GM23338 (cell line): ENCODE data around the gene PRELID2. TPM values are rescaled to one million over a fixed set of nuclear protein-coding genes. Genes with fewer than 3 reads are reported as not detected.
A peak's percentile ranks its signal among the peaks of the same experiment; 100 is the strongest.
"Not testable (repeated sequence)": the region's sequence is repeated elsewhere in the genome, so short reads cannot be mapped to it uniquely, and the experiment has no call there.

Experiments used
- ATAC-seq: fragments of 200-7000 bp; cut with Tn5 transposase; 3 replicates; pipeline ENCODE4 v1.9.1; 2020
- DNase-seq: peaks from one replicate; pipeline ENCODE4 v3.0.0-alpha.2; 2015; ENCODE audit warnings: low spot score
- H2AFZ ChIP-seq: fragments of 200-600 bp; sonication (generic); 2 replicates; pipeline ENCODE4 v1.8.0; 2016; ENCODE audit warnings: antibody characterized with exemption, mild to moderate bottlenecking, moderate library complexity
- H3F3A ChIP-seq: fragments of 200-600 bp; sonication (generic); replicated peaks from 2 replicates; pipeline ENCODE4 v1.8.0; 2017; ENCODE audit warnings: antibody characterized with exemption, mixed run types, low read depth
- H3K27ac ChIP-seq: fragments of 200-600 bp; sonication (generic); 2 replicates; pipeline ENCODE4 v1.6.1; 2016; ENCODE audit warnings: low read depth
- H3K27me3 ChIP-seq: fragments of 200-600 bp; sonication (generic); 2 replicates; pipeline ENCODE4 v1.8.0; 2016; ENCODE audit warnings: mild to moderate bottlenecking, mixed run types, moderate library complexity; ENCODE audit not compliant: insufficient read depth
- H3K36me3 ChIP-seq: fragments of 200-600 bp; sonication (generic); 2 replicates; pipeline ENCODE4 v1.8.0; 2016; ENCODE audit warnings: mild to moderate bottlenecking; ENCODE audit not compliant: insufficient read depth
- H3K4me1 ChIP-seq: fragments of 200-600 bp; sonication (generic); 2 replicates; pipeline ENCODE4 v1.8.0; 2016; ENCODE audit warnings: mild to moderate bottlenecking, moderate library complexity; ENCODE audit not compliant: insufficient read depth
- H3K4me2 ChIP-seq: fragments of 200-600 bp; sonication (generic); 2 replicates; pipeline ENCODE4 v1.7.1; 2017; ENCODE audit warnings: mixed run types
- H3K4me3 ChIP-seq: fragments of 200-600 bp; sonication (generic); 2 replicates; pipeline ENCODE4 v1.6.1; 2016; ENCODE audit warnings: mixed run types
- H3K79me2 ChIP-seq: fragments of 200-600 bp; sonication (generic); replicated peaks from 2 replicates; pipeline ENCODE4 v1.8.0; 2017; ENCODE audit warnings: mild to moderate bottlenecking; ENCODE audit not compliant: insufficient read depth
- H3K9me2 ChIP-seq: fragments of 200-600 bp; sonication (generic); 2 replicates; pipeline ENCODE4 v1.8.0; 2017; ENCODE audit not compliant: insufficient read depth
- H4K20me1 ChIP-seq: fragments of 200-600 bp; sonication (generic); replicated peaks from 2 replicates; pipeline ENCODE4 v1.8.0; 2017; ENCODE audit warnings: mild to moderate bottlenecking; ENCODE audit not compliant: insufficient read depth
- H3K27ac Mint-ChIP-seq: 2 replicates; pipeline ENCODE4 v1.8.0; 2020; ENCODE audit warnings: inconsistent platforms, mild to moderate bottlenecking, moderate library complexity, mixed read lengths
- H3K27me3 Mint-ChIP-seq: 3 replicates; pipeline ENCODE4 v1.8.0; 2022; ENCODE audit warnings: low read depth, mild to moderate bottlenecking, moderate library complexity, mixed read lengths, inconsistent platforms; ENCODE audit not compliant: insufficient read depth, poor library complexity
- H3K36me3 Mint-ChIP-seq: 3 replicates; pipeline ENCODE4 v1.8.0; 2021; ENCODE audit warnings: low read depth, mild to moderate bottlenecking, inconsistent platforms, moderate library complexity, mixed read lengths
- H3K4me1 Mint-ChIP-seq: 3 replicates; pipeline ENCODE4 v1.8.0; 2020; ENCODE audit warnings: mild to moderate bottlenecking, inconsistent platforms, mixed read lengths
- H3K4me3 Mint-ChIP-seq: 3 replicates; pipeline ENCODE4 v1.8.0; 2021; ENCODE audit warnings: moderate library complexity, mild to moderate bottlenecking, inconsistent platforms, mixed read lengths
- H3K9me3 Mint-ChIP-seq: 3 replicates; pipeline ENCODE4 v1.8.0; 2020; ENCODE audit warnings: moderate library complexity, mild to moderate bottlenecking, inconsistent platforms, mixed read lengths
- CREB1 ChIP-seq: fragments of 250-450 bp; sonication (Bioruptor Pico); IDR thresholded peaks from 2 replicates; pipeline ENCODE4 v1.5.0; 2020; ENCODE audit warnings: low read depth, mild to moderate bottlenecking, moderate library complexity
- CTCF ChIP-seq, 2 experiments: fragments of 200-600 bp in 1 of 2; sonication (generic) in 1 of 2; conservative IDR thresholded peaks; 2 replicates each; pipeline versions ENCODE4 v1.5.1 to v1.6.1; 2016 to 2017; ENCODE audit warnings: antibody characterized with exemption in 2 of 2, low read depth in 2 of 2, mild to moderate bottlenecking in 2 of 2, moderate library complexity in 1 of 2
- EZH2 ChIP-seq: fragments of 200-600 bp; sonication (generic); IDR thresholded peaks from one replicate; pipeline ENCODE4 v1.8.0; 2017; ENCODE audit warnings: antibody characterized with exemption, mild to moderate bottlenecking, low read depth; ENCODE audit not compliant: unreplicated experiment
- EZH2phosphoT487 ChIP-seq: fragments of 200-600 bp; sonication (generic); IDR thresholded peaks from one replicate; pipeline ENCODE4 v1.8.1; 2018; ENCODE audit warnings: antibody characterized with exemption; ENCODE audit not compliant: unreplicated experiment
- JUNB ChIP-seq: IDR thresholded peaks from one replicate; pipeline ENCODE4 v1.6.1; 2016; ENCODE audit warnings: antibody characterized with exemption; ENCODE audit not compliant: unreplicated experiment
- NANOG ChIP-seq: IDR thresholded peaks from 2 replicates; pipeline ENCODE4 v1.6.1; 2016; ENCODE audit warnings: antibody characterized with exemption, borderline replicate concordance
- POLR2AphosphoS5 ChIP-seq: IDR thresholded peaks from 2 replicates; pipeline ENCODE4 v1.6.1; 2016; ENCODE audit warnings: antibody characterized with exemption, low read depth
- REST ChIP-seq: IDR thresholded peaks from one replicate; pipeline ENCODE4 v1.6.1; 2018; ENCODE audit warnings: antibody characterized with exemption; ENCODE audit not compliant: unreplicated experiment
- ZNF331 ChIP-seq: fragments of 250-450 bp; sonication (Bioruptor Pico); IDR thresholded peaks from 2 replicates; pipeline ENCODE4 v1.5.0; 2020; ENCODE audit warnings: low read depth, mild to moderate bottlenecking, moderate library complexity
- polyA plus RNA-seq: library from polyadenylated mRNA; unstranded; fragments of >200 nt; fragmentation: Nextera tagmentation; extraction: Ambion mirVana; gene quantifications from 2 replicates; pipeline ENCODE4 v1.2.1, GENCODE V29; 2016
- total RNA-seq: library from RNA; depleted of rRNA; stranded (reverse); fragments of >200 nt; shearing (Covaris generic); gene quantifications from 2 replicates; pipeline ENCODE4 v1.2.3, GENCODE V29; 2014
- TF ChIP-seq, protein P1 (sequence below): IDR thresholded peaks from 2 replicates; pipeline ENCODE4 v1.6.1; 2016; ENCODE audit warnings: antibody characterized with exemption

The PRELID2 gene
- total and polyA plus RNA-seq, 2 experiments from 2014 or later, result 9.3 to 9.8 TPM

DNA sequence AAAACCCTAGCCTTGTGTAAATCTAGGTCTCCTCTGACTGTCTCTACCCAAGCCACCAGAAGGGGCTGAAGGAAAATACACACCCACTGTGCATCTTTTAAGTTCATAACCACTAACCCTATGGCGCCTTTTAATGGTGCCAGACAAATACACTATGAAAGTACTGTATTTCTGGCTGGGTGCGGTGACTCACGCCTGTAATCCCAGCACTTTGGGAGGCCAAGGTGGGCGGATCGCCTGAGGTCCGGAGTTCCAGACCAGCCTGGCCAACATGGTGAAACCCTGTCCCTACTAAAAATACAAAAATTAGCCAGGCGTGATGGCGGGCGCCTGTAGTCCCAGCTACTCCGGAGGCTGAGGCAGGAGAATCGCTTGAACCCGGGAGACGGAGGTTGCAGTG is 1.1 kb upstream of the PRELID2 start:
- peak overlapping the region; percentile 100 for H2AFZ ChIP-seq
- H3K27ac ChIP-seq, H3K9me2 ChIP-seq, H3F3A ChIP-seq, DNase-seq, H3K9me3 Mint-ChIP-seq, ATAC-seq, H3K4me1 Mint-ChIP-seq, H3K36me3 Mint-ChIP-seq, H3K79me2 ChIP-seq, H3K4me1 ChIP-seq, H3K27ac Mint-ChIP-seq, H3K36me3 ChIP-seq, H3K27me3 Mint-ChIP-seq, H4K20me1 ChIP-seq: not testable (repeated sequence)
- peak overlapping the region; percentile 68; the same call in 2 of the 3 replicates for H3K4me3 Mint-ChIP-seq
- H3K4me3 ChIP-seq, result peak overlapping the region; percentile 75
- peak overlapping the region; percentile 97 for H3K4me2 ChIP-seq
- peaks cover 22% of the 10 kb centered on the region for H3K27me3 ChIP-seq

GRCh38 chr5:145835848-145836239 is 702 bp upstream of the PRELID2 start:
- Histone ChIP-seq H3K4me2 (peak overlapping the region; percentile 97), H3F3A (no peaks in the 10 kb centered on the region), H3K36me3 (no peaks in the 10 kb centered on the region), H4K20me1 (no peaks in the 10 kb centered on the region), H3K4me1 (no peaks in the 10 kb centered on the region; the same call in 1 of the 2 replicates), H3K27me3 (peaks cover 22% of the 10 kb centered on the region), H3K9me2 (no peaks in the 10 kb centered on the region), H3K4me3 (peak overlapping the region; percentile 75), H3K79me2 (no peaks in the 10 kb centered on the region), H3K27ac (no peak overlapping the region), H2AFZ (peak overlapping the region; percentile 100)
- Mint-ChIP-seq H3K27me3 (peaks cover 8% of the 10 kb centered on the region), H3K4me3 (peak overlapping the region; percentile 68), H3K4me1 (peaks cover 5% of the 10 kb centered on the region; the same call in 1 of the 3 replicates), H3K9me3 (no peaks in the 10 kb centered on the region), H3K36me3 (no peaks in the 10 kb centered on the region), H3K27ac (no peak overlapping the region)
- ATAC-seq (peak; percentile 32), DNase-seq (no peak)
- TF ChIP-seq, protein P1, sequence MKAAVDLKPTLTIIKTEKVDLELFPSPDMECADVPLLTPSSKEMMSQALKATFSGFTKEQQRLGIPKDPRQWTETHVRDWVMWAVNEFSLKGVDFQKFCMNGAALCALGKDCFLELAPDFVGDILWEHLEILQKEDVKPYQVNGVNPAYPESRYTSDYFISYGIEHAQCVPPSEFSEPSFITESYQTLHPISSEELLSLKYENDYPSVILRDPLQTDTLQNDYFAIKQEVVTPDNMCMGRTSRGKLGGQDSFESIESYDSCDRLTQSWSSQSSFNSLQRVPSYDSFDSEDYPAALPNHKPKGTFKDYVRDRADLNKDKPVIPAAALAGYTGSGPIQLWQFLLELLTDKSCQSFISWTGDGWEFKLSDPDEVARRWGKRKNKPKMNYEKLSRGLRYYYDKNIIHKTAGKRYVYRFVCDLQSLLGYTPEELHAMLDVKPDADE, result no peak
- TF ChIP-seq REST, result no peak
- TF ChIP-seq POLR2AphosphoS5, result no peak
- TF ChIP-seq NANOG, result no peak
- TF ChIP-seq EZH2, result no peak
- TF ChIP-seq CTCF (conservative IDR thresholded peaks at IDR 0.05; ENCODE audit: low read depth in 2 of 2), result no peak
- no peak for TF ChIP-seq ZNF331 (CRISPR knock-in tag)
- TF ChIP-seq JUNB, result no peak
- TF ChIP-seq CREB1 (CRISPR knock-in tag), result no peak
- TF ChIP-seq EZH2phosphoT487, result no peak
